HepG2 (cell line): ENCODE measurements around the gene CAPN2. TPM values are rescaled to one million over a fixed set of nuclear protein-coding genes. Genes with fewer than 3 reads are reported as not detected.

ENCODE experiments used
- HDAC1 ChIP-seq: sonication (generic); formaldehyde crosslinking; IDR thresholded peaks from 2 replicates; pipeline ENCODE4 v1.5.1; 2020; ENCODE audit warnings: mild to moderate bottlenecking, missing genetic modification reagents
- JDP2 ChIP-seq: sonication (generic); formaldehyde crosslinking; IDR thresholded peaks from 2 replicates; pipeline ENCODE4 v1.8.1; 2022; ENCODE audit warnings: missing genetic modification reagents, borderline replicate concordance
- KDM4B ChIP-seq: sonication (generic); formaldehyde crosslinking; IDR thresholded peaks from 2 replicates; pipeline ENCODE4 v1.4.0; 2020; ENCODE audit warnings: missing genetic modification reagents
- KMT2A ChIP-seq: sonication (generic); formaldehyde crosslinking; IDR thresholded peaks from 2 replicates; pipeline ENCODE4 v1.4.0; 2020; ENCODE audit warnings: missing genetic modification reagents
- NR2F2 ChIP-seq: IDR thresholded peaks from 2 replicates; pipeline ENCODE4 v1.6.1; 2012; ENCODE audit warnings: low read depth, inconsistent platforms, borderline replicate concordance
- PHF21A ChIP-seq: sonication (generic); formaldehyde crosslinking; IDR thresholded peaks from 2 replicates; pipeline ENCODE4 v1.5.0; 2020; ENCODE audit warnings: mild to moderate bottlenecking, missing genetic modification reagents
- RARA ChIP-seq: IDR thresholded peaks from 2 replicates; pipeline ENCODE4 v1.6.1; 2016; ENCODE audit warnings: missing genetic modification reagents, missing compliant biosample characterization
- RFXAP ChIP-seq: sonication (generic); formaldehyde crosslinking; IDR thresholded peaks from 2 replicates; pipeline ENCODE4 v1.4.0; 2020; ENCODE audit warnings: missing genetic modification reagents, borderline replicate concordance
- SRF ChIP-seq: IDR thresholded peaks from 2 replicates; pipeline ENCODE4 v1.6.1; 2011; ENCODE audit warnings: mild to moderate bottlenecking, low read depth, low read length, moderate library complexity
- TOPORS ChIP-seq: sonication (generic); formaldehyde crosslinking; IDR thresholded peaks from 2 replicates; pipeline ENCODE4 v1.8.0; 2023; ENCODE audit warnings: mild to moderate bottlenecking, missing genetic modification reagents
- ZNF124 ChIP-seq: sonication (generic); formaldehyde crosslinking; IDR thresholded peaks from 2 replicates; pipeline ENCODE4 v1.4.0; 2020; ENCODE audit warnings: missing genetic modification reagents
- ZNF460 ChIP-seq: sonication (generic); formaldehyde crosslinking; IDR thresholded peaks from 2 replicates; pipeline ENCODE4 v1.5.1; 2020; ENCODE audit warnings: missing genetic modification reagents, mild to moderate bottlenecking, borderline replicate concordance
- ZNF567 ChIP-seq: sonication (generic); formaldehyde crosslinking; IDR thresholded peaks from 2 replicates; pipeline ENCODE4 v1.8.1; 2023; ENCODE audit warnings: mild to moderate bottlenecking, missing genetic modification reagents, borderline replicate concordance
- ZNF772 ChIP-seq: sonication (generic); formaldehyde crosslinking; IDR thresholded peaks from 2 replicates; pipeline ENCODE4 v1.5.0; 2020; ENCODE audit warnings: mild to moderate bottlenecking, missing genetic modification reagents
- polyA plus RNA-seq, 8 experiments: library from polyadenylated mRNA; depleted of rRNA in 3 of 8; stranded (reverse) in 7 of 8; unstranded in 1 of 8; fragments of >200 nt; fragmentation: Illumina TruSeq in 4 of 8; extraction: Trizol in 4 of 8; gene quantifications; 2 replicates each; pipeline versions ENCODE4 v1.2.1 to v1.2.3, GENCODE V29; 2011 to 2016; ENCODE audit warnings: low read depth in 4 of 8, missing spikeins in 1 of 8, mixed read lengths in 1 of 8; ENCODE audit not compliant: insufficient read depth in 1 of 8
- total RNA-seq, 5 experiments: library from RNA; depleted of rRNA; stranded (reverse); fragments of >200 nt; fragmentation: Illumina TruSeq; extraction: Trizol; gene quantifications; 2 replicates each; pipeline ENCODE4 v1.2.3, GENCODE V29; 2016; ENCODE audit warnings: low read depth in 1 of 5
- TF ChIP-seq, protein P1 (sequence below): sonication (generic); formaldehyde crosslinking; IDR thresholded peaks from 2 replicates; pipeline ENCODE4 v1.4.0; 2020; ENCODE audit warnings: mild to moderate bottlenecking, missing genetic modification reagents
- TF ChIP-seq, protein P2 (sequence below), 2 experiments: sonication (generic) in 1 of 2; formaldehyde crosslinking in 1 of 2; IDR thresholded peaks; 2 replicates each; pipeline versions ENCODE4 v1.5.1 to v1.6.1; 2011 to 2020; ENCODE audit warnings: borderline replicate concordance in 1 of 2, low read depth in 1 of 2, low read length in 1 of 2, mild to moderate bottlenecking in 1 of 2, missing genetic modification reagents in 1 of 2, moderate library complexity in 1 of 2
- TF ChIP-seq, protein P3 (sequence below): sonication (generic); formaldehyde crosslinking; IDR thresholded peaks from 2 replicates; pipeline ENCODE4 v1.4.0; 2020; ENCODE audit warnings: missing genetic modification reagents
- TF ChIP-seq, protein P4 (sequence below): IDR thresholded peaks from 2 replicates; pipeline ENCODE4 v1.6.1; 2016
- TF ChIP-seq, protein P5 (sequence below): IDR thresholded peaks from 2 replicates; pipeline ENCODE4 v1.6.1; 2012; ENCODE audit warnings: inconsistent platforms
- TF ChIP-seq, protein P6 (sequence below): sonication (generic); formaldehyde crosslinking; IDR thresholded peaks from 2 replicates; pipeline ENCODE4 v1.8.1; 2023; ENCODE audit warnings: mild to moderate bottlenecking, missing genetic modification reagents

The CAPN2 gene
- total and polyA plus RNA-seq, 2 of the 13 experiments (the other 11 are each of a cell fraction or from before 2014, with no cell fraction given), result 6.2 to 7.4 TPM

DNA sequence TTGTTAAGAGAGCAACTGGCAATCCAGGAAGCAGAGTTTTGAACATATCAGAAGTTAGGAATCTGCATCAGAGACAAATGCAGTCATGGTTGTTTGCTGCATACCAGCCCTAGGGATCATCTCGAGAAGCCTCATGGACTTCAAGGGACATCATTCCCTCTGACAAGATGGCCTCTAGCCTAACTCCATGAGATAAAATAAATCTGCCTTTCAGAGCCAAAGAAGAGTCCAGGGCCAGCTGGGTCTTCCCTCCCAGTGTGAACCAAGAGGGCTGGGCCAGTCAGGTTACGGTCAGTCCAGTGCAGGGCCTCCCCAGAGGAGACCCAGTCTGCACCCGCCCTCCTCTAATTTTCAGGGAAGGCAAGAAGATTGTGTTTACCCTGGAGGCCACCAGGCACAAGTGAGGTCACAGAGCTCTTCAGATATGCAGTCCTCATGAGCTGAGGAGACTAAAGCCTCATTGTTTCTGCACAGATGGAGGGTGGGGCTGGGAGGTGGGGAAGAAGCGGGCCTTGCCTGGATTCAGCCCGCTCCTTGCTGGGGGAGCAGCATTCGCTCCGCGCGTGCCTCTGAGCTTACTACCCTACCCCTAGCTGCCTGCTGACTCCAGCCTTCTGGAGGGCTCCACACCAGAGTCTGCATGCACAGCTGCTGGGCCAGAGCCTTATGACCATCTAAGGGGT is 52.8 kb downstream of the CAPN2 start (continued):
- TF ChIP-seq, protein P1, sequence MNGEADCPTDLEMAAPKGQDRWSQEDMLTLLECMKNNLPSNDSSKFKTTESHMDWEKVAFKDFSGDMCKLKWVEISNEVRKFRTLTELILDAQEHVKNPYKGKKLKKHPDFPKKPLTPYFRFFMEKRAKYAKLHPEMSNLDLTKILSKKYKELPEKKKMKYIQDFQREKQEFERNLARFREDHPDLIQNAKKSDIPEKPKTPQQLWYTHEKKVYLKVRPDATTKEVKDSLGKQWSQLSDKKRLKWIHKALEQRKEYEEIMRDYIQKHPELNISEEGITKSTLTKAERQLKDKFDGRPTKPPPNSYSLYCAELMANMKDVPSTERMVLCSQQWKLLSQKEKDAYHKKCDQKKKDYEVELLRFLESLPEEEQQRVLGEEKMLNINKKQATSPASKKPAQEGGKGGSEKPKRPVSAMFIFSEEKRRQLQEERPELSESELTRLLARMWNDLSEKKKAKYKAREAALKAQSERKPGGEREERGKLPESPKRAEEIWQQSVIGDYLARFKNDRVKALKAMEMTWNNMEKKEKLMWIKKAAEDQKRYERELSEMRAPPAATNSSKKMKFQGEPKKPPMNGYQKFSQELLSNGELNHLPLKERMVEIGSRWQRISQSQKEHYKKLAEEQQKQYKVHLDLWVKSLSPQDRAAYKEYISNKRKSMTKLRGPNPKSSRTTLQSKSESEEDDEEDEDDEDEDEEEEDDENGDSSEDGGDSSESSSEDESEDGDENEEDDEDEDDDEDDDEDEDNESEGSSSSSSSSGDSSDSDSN (CRISPR knock-in tag), result peak; percentile 81
- TF ChIP-seq, protein P2, sequence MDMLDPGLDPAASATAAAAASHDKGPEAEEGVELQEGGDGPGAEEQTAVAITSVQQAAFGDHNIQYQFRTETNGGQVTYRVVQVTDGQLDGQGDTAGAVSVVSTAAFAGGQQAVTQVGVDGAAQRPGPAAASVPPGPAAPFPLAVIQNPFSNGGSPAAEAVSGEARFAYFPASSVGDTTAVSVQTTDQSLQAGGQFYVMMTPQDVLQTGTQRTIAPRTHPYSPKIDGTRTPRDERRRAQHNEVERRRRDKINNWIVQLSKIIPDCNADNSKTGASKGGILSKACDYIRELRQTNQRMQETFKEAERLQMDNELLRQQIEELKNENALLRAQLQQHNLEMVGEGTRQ (IDR thresholded peaks at IDR 0.05; ENCODE audit: low read depth, low read length), result no peak
- TF ChIP-seq, protein P2 (CRISPR knock-in tag; IDR thresholded peaks at IDR 0.05; ENCODE audit: borderline replicate concordance), result no peak
- no peak for TF ChIP-seq ZNF567 (CRISPR knock-in tag)
- TF ChIP-seq TOPORS (CRISPR knock-in tag), result no peak; the same call in 1 of the 2 replicates
- TF ChIP-seq RFXAP (CRISPR knock-in tag), result 0 out of 2 replicates have a peak, but pooled peaks have one; percentile 55
- TF ChIP-seq HDAC1 (CRISPR knock-in tag), result peak; percentile 63
- no peak for TF ChIP-seq JDP2
- 0 out of 2 replicates have a peak, but pooled peaks have one; percentile 19 for TF ChIP-seq ZNF124 (CRISPR knock-in tag)
- TF ChIP-seq RARA (CRISPR knock-in tag), result peak; percentile 46; the same call in 1 of the 2 replicates
- 0 out of 2 replicates have a peak, but pooled peaks have one; percentile 56 for TF ChIP-seq KDM4B
- 0 out of 2 replicates have a peak, but pooled peaks have one; percentile 33 for TF ChIP-seq ZNF772 (CRISPR knock-in tag)
- TF ChIP-seq NR2F2, result 0 out of 2 replicates have a peak, but pooled peaks have one; percentile 58
- TF ChIP-seq, protein P3, sequence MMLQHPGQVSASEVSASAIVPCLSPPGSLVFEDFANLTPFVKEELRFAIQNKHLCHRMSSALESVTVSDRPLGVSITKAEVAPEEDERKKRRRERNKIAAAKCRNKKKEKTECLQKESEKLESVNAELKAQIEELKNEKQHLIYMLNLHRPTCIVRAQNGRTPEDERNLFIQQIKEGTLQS (CRISPR knock-in tag), result no peak
- TF ChIP-seq SRF, result no peak
- TF ChIP-seq, protein P4, sequence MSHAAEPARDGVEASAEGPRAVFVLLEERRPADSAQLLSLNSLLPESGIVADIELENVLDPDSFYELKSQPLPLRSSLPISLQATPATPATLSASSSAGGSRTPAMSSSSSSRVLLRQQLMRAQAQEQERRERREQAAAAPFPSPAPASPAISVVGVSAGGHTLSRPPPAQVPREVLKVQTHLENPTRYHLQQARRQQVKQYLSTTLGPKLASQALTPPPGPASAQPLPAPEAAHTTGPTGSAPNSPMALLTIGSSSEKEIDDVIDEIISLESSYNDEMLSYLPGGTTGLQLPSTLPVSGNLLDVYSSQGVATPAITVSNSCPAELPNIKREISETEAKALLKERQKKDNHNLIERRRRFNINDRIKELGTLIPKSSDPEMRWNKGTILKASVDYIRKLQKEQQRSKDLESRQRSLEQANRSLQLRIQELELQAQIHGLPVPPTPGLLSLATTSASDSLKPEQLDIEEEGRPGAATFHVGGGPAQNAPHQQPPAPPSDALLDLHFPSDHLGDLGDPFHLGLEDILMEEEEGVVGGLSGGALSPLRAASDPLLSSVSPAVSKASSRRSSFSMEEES (CRISPR knock-in tag), result 0 out of 2 replicates have a peak, but pooled peaks have one; percentile 46
- TF ChIP-seq, protein P5, sequence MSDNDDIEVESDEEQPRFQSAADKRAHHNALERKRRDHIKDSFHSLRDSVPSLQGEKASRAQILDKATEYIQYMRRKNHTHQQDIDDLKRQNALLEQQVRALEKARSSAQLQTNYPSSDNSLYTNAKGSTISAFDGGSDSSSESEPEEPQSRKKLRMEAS, result peak; percentile 54
- TF ChIP-seq KMT2A (CRISPR knock-in tag), result peak; percentile 35; the same call in 1 of the 2 replicates
- TF ChIP-seq, protein P6, sequence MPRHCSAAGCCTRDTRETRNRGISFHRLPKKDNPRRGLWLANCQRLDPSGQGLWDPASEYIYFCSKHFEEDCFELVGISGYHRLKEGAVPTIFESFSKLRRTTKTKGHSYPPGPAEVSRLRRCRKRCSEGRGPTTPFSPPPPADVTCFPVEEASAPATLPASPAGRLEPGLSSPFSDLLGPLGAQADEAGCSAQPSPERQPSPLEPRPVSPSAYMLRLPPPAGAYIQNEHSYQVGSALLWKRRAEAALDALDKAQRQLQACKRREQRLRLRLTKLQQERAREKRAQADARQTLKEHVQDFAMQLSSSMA, result no peak
- peak; percentile 66; the same call in 1 of the 2 replicates for TF ChIP-seq PHF21A (CRISPR knock-in tag)
- TF ChIP-seq ZNF460, result no peak
